MV-4-11 (cell line): ENCODE data around the gene MED17.
"Not testable (repeated sequence)": the region's sequence is repeated elsewhere in the genome, so short reads cannot be mapped to it uniquely, and the experiment has no call there.

Experiments used
- DNase-seq: peaks from one replicate; lab custom pipeline; 2025; lab: John Stamatoyannopoulos, UW

Gene MED17

DNA sequence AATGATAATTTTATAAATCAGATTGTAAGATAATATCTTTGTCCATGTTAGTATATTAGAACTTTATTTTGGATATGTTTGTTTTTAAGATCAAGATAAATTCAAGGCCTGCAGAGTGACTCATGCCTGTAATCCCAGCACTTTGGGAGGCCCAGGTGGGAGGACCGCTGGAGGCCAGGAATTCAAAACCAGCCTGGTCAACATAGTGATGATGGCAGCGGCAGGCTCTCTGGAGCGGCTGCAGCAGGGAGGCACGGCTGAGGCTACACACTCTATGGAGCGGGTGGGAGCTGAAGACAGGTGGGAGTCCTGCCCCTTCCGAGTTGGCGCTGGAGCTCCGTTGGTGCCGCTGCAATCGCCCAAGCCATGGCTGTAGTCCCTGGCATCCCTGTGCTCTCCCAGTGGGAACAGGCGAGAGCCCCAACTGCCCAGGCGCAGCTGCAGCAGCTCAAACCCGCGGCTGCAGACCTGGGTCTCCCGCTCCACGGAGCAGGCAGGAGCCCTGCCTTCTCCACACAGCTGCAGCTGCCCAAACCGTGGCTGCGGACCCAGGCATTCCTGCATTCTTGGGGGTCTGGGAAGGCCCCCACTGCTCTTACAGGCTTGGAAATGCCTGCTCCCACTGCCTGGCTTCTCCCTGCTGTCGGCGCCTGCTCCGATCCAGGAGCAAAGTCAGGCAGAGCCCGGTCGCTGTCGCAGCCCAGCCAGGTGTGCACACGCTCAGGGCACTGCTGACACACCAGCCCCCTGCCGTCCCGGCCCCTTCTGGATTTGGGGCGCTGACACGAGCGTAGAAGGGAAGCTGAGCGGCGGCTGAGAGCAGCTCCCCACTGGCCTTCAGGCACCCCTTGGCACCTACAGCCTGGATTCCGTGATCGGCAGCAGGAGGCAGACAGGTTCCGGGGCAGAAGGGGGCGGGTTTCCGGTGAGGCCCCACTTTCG lies 25.9 kb upstream of the MED17 start:
- DNase-seq, result no peak

DNA sequence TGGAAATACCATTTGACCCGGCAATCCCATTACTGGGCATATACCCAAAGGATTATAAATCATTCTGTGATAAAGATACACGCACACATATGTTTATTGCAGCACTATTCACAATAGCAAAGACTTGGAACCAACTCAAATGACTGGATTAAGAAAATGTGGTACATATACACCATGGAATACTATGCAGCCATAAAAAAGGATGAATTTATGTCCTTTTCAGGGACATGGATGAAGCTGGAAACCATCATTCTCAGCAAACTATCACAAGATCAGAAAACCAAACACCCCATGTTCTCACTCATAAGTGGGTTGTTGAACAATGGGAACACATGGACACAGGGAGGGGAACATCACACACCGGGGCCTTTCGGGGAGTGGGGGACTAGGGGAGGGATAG lies 25.0 kb upstream of the MED17 start:
- DNase-seq, result not testable (repeated sequence)

DNA sequence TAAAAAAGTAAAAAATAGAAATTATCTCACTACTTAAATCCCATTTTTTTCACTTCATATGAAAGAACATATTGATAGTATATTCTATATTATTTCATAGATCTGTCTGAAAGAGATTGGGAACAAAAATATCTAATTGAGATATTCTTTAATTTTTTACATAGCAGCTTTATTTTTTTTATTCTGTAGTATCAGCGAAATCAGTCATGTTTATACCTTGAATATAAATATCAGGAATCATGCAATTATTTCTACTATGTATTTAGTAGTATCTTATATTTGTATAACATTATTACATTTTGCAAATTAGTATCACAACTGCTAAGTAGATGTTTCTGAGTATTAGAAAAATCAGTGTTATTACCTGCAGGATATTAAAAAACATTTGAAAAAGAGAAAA lies 22.2 kb upstream of the MED17 start:
- no peak for DNase-seq

DNA sequence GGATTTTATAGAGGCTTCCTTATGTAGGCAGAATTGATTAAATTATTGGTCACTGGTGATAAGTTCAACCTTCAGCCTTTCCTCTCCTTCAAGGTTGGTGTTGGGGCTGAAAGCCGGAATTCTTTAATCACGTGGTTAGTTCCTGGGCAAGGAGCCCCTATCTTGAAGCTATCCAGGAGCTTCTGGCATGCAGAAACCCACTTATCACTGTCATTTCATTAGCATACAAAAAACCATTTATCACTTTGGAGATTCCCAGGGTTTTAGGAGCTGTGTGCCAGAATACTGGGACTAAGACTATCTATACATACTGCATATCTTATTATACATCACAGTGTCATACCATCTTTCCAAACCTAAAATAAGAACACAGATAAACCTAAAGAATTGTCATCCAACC lies 18.5 kb upstream of the MED17 start:
- DNase-seq, result no peak

DNA sequence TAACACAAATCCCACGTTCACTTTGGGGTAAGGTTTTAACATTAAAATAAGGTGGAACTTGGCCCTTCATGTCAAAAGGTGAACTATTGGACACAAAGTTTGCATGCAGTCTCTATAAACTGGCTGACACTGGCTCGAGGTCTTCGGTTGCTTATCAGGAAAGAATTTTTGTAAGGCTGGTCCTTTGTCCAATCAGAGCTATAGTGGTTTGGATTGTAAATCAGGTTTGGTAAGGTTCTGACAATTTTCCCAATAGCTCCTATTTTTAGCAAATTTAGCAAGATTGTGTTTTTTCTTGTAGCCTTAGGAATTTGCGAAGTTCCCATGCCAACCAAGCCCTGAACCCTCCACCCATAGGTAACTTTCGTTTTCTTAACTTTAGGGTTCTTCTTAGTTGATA lies 17.6 kb upstream of the MED17 start:
- no peak for DNase-seq

DNA sequence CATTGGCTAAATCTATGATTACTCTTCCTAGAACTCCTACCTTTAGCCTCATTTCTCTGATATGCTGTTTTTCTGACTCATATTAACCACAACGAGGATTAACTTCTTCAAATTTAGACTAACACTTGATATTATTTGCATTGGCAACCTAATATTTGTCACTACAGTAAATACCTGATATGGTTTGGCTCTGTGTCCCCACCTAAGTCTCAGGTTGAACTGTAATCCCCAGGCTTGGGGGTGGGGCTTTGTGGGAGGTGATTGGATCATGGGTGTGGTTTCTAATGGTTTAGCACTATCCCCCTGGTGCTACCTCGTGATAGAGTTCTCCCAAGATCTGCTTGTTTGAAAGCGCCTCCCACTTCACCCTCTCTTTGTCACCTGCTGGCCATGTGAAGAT lies 17.1 kb upstream of the MED17 start:
- DNase-seq, result no peak

DNA sequence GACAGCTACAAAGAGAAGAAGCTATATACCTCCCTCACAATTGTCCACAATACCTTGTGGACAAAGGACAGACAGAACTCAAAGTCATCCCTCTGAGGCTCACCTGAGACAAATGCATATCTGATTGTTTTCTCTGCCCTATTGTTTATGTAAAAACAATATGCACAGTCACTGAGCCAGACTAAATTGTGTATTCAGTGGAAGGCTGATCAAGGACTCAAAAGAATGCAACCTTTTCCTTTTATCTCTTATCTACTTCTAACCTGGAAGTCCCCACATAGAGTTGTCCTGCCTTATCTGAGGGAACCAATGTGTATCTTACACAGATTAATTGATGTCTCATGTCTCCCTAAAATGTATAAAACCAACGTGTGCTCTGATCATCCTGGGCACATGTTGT lies 13.9 kb upstream of the MED17 start:
- DNase-seq, result no peak

DNA sequence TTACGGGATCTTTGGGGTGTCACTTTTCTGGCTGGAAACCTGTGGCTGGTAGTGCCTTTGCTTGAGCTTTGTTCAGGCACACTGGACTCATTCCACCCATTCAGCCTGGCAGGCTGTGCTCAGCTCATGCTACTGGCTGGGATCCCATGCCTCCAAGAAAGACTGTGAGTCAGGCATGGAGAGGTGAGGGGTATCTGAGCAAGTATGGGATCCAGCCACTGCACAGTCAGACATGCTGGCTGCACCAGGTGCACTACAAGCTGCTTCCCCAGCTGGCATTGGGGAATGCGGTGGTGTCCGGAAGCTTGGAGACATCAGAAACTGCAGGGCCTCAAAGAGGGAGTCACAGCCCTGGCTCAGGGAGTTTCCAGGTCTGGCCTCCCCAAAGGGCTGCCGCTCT lies 12.0 kb upstream of the MED17 start:
- no peak for DNase-seq

DNA sequence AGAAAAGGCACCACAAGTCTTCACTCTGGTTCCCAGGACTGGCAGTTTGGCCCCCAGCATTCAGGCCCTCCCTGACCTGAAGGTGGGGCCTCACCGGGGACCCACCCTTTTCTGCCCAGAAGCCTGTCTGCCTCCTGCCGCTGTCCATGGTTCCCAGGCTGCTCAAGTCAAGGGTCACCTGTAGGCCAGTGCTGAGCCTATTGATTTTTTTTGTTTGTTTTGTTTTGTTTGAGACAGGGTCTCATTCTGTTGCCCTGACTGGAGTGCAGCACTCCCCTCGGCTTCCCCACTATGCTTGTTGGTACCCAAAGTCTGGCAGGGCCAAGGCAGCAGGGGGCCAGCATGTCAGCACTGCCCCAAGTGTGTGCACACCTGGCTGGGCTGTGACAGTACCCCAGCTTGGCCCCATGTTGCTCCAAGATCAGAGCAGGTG lies 11.0 kb upstream of the MED17 start:
- DNase-seq, result no peak

DNA sequence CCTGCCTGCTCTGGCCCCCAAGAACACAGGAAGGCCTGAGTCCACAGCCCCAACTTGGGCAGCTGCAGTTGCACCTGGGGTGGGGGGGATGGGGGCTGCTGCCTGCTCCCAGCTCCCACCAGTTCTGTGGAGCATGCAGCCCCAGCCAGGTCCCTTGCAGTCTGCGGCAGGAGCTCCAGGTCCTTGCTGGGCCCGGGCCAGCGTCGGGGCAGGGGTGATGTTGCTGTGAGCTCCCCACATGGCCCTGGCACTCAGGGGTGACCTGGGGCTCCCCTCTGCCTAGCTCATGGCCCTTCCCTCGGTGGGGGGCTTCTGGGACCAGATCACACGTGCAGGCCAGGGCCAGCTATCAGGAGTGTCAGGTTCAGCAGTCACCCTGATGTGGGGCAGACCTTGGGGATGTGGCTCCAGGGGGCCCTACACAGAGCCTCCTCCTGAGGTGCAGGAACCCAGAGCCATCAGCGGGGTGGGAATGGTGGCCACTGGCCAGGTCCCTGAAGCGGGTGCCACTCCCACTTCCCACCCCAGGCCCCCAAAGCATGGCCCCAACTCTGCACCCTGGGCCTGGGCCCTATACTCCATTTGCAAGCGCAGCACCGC lies 10.4 kb upstream of the MED17 start:
- DNase-seq, result no peak

DNA sequence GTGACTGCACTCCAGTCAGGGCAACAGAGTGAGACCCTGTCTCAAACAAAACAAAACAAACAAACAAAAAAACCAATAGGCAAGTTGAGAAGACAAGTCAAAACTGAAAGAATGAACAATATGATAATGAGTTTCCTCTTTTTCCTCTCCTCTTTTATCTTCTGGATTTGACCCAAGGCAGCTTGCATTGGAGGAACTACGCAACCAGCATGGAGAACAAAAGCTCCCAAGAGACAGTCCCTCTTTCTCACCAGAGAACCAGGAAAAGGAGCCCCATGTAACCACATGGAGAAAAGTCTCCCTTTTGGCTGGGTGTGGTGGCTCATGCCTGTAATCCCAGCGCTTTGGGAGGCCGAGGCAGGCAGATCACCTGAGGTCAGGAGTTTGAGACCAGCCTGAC lies 9.5 kb upstream of the MED17 start:
- peak; percentile 79 for DNase-seq

DNA sequence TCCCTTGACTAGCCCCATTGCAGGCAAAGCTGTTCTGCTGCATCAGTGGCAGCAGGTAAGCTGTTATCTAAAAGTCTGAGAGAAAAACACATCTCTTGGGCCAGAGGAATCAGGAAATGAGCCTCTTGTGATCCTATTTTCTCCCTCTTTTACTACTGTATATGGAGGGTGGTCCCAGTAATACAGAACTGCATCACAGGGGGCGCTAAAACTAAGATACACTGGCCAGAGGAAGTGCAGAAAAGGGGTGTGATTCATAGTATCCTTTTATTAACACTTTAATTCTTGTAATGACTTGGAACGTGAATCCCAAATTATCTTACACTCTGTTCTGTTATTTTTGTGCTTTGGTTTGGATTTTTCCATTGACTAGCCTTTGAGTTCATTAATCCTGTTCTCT lies 8.8 kb upstream of the MED17 start:
- DNase-seq, result peak; percentile 35

DNA sequence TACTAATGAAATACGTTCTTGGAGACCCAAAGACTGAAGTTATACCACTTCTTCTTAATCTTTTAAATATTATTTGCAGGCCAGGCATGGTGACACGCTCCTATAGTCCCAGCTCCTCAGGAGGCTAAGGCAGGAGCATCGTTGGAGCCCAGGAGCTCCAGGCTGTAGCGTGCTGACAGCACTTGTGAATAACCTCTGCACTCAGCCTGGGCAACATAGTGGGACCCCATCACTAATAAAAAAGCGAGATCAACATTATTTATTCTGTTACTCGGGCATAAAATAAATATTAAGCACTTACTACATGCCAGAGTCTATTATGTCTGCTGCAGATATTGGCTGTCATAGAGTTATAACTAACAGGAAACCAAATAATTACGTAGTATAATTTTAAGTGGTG lies 720 bp upstream of the MED17 start:
- no peak for DNase-seq

DNA sequence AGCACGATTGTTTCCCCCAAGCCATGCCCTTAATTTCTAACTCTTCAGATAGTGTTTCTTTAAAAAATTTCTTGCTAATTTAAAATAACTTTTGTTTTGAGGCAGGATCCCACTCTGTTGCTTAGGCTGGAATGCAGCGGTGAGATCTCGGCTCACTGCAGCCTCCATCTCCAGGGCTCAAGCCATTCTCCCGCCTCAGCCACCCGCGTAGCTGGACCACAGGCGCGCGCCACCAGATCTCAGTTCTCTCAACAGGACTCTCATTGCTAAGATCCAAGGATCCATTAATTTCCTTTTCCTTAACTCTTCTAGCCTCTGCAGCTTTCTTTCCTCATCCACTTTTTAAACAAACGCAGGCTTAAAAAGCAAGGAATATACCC lies 327 bp upstream of the MED17 start:
- no peak for DNase-seq

DNA sequence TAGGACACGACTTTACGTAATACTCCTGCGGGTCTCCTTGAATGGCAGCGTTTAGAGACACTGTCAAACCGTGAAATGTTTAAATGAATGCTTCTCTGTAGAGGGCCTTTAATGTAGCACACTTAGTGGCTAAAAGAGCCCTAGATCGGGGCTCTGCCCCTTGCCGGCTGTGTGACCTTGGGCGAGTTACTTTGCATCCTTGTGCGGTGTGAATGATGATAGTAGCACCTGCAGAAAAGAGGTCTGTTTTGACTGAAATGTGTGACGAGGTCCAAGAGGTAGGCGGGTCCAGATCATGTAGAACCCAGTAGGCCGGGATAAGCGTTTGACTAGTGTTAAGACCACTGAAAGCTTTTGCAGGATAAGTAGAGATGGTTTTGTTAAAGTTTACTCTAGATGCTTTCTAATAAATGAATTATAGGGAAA lies 866 bp downstream of the MED17 start:
- no peak for DNase-seq

DNA sequence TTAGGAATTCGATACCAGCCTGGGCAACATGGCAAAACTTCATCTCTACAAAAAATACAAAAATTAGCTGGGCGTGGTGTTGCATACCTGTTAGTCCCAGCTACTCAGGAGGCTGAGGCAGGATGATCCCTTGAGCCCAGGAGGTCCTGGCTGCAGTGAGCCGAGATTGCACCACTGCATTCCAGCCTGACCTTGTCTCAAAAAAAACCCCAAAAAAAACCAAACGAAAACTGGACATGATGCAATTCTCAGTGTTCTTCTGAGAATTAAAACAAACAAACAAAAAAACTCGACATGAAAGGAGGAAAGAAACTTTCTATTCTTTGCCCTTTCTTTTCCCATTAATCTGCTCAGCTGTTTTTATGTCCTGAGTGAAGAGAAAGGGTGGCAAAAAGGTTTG lies 7.4 kb downstream of the MED17 start:
- DNase-seq, result no peak

DNA sequence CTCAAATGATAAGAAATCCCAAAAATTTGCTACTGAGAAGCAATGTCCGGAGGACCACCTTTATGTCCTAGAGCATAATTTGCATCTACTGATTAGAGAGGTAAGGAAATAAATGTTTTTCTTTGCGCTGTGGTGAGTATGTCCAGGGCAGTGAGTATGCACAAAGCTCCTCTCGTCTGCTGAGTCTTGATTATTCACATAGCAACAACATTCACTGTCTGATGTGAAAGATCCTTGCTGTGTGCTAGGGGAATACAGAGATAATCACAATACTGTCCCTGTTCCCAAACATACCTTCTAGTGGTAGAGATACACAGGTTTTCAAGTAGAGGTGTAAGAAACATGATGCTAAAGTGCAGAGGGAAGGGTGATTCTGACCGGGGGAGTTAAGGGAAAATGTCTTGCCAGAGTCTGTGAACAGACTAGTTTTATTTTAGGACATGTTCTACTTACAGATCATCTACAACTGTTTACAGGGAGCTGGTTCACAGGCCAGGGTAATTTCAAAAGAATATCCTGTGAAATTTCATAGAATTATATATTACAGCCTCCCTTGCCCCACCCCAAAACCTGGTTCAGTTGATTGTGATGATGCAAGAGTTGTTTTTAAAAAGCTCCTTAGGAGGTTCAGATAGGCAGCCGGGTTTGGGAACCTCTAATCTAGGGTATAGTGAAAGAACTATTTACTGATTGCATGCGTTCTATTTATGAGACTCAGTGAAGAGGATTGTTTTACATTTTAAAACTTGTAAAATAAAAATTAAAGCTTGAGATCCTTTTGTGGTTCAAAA lies 12.6 kb downstream of the MED17 start:
- no peak for DNase-seq

DNA sequence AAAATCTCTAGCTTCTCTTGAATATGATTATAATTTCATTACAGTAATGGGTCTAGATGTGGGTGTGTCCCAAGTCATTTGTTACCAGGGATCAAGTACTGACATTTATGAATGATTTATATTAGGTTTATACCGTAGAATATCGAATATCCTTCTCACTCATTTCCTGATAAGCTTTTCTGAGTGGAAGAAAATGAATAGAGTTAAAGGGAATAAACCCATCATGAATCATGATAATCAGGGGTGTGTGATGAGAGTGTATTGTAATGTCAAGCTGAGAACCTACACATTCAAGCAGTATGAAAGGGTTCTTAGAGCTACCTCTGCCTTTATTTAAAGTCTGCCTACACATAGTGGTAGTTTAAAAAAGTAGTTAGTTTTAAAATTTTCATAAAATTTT lies 17.3 kb downstream of the MED17 start:
- DNase-seq, result no peak

DNA sequence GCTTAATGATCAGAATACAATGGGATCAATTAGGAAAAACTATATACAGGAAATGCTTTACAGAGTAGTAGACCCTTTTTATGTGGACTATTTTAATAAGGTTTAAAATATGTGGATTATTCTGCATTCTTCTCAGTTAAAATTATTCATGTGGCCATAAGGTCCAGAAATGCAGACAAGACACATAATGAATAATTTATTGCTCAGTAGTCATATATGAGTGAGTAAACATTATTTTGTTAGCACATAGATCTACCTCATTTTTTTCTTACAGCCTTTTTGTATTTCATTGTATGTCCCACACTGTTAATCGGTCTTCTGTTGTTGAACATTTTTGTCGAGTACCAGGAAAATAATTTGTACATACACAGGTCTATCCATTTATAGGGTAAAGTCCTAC lies 20.8 kb downstream of the MED17 start:
- no peak for DNase-seq

DNA sequence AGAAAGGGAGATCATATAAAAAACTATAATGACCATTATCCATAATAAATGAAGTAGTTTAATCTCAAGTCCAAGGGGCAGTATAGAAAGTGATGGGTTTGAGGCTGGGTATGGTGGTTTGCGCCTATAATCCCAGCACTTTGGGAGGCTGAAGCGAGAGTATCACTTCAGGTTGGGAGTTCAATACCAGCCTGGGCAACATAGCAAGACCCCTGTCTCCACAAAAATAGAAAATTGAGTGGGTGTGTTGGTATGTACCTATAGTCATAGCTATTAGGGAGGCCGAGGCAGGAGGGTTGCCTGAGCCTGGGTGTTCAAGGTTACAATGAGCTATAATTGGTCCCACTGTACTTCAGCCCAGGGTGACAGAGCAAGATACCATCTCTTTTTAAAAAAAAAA lies 23.9 kb downstream of the MED17 start:
- DNase-seq, result no peak

DNA sequence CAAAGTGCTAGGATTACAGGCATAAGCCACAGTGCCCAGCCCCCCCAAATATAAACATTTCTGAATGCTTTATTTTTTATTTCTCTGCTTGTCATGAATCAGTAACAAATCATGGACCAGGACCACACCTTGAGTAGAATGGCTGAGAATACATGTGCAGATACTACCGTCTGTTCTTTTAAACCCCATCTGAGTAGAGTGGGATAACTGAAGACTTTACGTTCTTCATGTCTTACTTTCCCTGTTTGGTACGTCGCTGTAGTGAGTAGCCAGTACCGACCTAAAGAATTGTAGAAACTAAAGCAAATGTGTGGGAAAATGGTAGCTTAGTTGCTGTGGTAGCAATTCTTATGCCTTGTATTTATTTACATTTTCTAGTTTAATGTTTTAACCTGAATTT lies 29.9 kb downstream of the MED17 start:
- no peak for DNase-seq

DNA sequence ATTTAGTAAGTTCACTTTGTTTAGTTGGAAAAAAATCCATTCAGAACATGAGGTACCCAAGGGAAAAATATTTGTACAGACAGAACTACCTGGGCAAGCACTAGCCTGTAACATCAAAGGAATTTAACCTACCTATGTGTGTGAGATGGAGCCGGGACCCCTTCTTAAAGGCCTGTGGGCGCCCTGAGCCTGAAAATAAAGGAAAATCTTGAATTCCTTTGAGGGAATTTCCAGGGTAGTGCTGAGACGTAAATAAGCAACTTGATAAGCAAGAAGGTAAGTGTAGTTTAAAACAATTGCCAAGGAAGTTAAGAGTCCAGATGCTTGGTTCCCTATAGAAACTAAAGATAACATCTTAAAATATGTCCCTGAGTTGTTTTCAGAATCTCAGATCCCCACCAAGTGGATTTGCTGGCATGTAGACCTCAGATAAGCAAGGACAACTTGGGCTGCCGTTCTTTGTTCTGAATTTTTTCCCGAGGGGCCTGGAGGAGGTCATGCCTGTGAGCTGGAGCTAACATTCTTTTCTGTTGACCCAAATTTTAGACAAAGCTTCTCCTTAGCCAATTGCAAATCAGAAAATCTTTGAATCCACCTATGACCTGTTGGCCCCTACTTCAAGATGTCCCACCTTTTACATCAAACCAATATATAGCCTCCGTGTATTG lies 31.0 kb downstream of the MED17 start:
- DNase-seq, result no peak
